ENCODE measurements around the gene SMU1.
A peak's percentile ranks its signal among the peaks of the same experiment; 100 is the strongest.

The SMU1 gene

GRCh38 chr9:33025572-33026342, 50.7 kb downstream of the SMU1 start:
- POLR2A ChIA-PET = interaction anchor here (0.7 to 3.1 kb wide), 11 partner anchors 9 to 327 kb away, joined by 3 to 22 read pairs (median 5); partner anchors contain the start of genes APTX, BAG1, CHMP5 and NFX1
- peak; percentile 71 for DNase-seq (ENCODE audit: extremely low spot score)
- TF ChIP-seq HDGF (IDR thresholded peaks at IDR 0.05; ENCODE audit: borderline replicate concordance) (no peak), FOXM1 (IDR thresholded peaks at IDR 0.05; ENCODE audit: borderline replicate concordance) (peak; percentile 64; the same call in 1 of the 2 replicates), SUZ12 (IDR thresholded peaks at IDR 0.05) (no peak), NFRKB (IDR thresholded peaks at IDR 0.05) (no peak), ZNF384 (IDR thresholded peaks at IDR 0.05) (no peak)
- CTCF ChIA-PET = no interaction called here

- CTCF ChIA-PET = no interaction called here
- POLR2A ChIA-PET = interaction anchor here (0.5 to 3.1 kb wide), 20 partner anchors 9 to 1701 kb away, joined by 3 to 22 read pairs (median 4); partner anchors contain the start of genes APTX, BAG1, CHMP5 and NFX1
- no peak for TF ChIP-seq BHLHE40 (IDR thresholded peaks at IDR 0.05; ENCODE audit: borderline replicate concordance)
- TF ChIP-seq SP1 (IDR thresholded peaks at IDR 0.05) = no peak
- peak; percentile 50 for TF ChIP-seq PKNOX1 (IDR thresholded peaks at IDR 0.05)
- TF ChIP-seq ELF4 (IDR thresholded peaks at IDR 0.05) = peak; percentile 53; the same call in 1 of the 2 replicates
- peak; percentile 73; the same call in 1 of the 2 replicates for TF ChIP-seq L3MBTL2 (conservative IDR thresholded peaks at IDR 0.05)
- TF ChIP-seq CTBP1 (IDR thresholded peaks at IDR 0.05; ENCODE audit: borderline replicate concordance) = no peak
- TF ChIP-seq LEF1 (IDR thresholded peaks at IDR 0.05; ENCODE audit: borderline replicate concordance) = no peak
- TF ChIP-seq HDGF (IDR thresholded peaks at IDR 0.05; ENCODE audit: borderline replicate concordance) = no peak
- no peak for TF ChIP-seq ARNT (IDR thresholded peaks at IDR 0.05)
- DNase-seq (ENCODE audit: extremely low spot score) = peak; percentile 95
These were observed 51.4 kb downstream of the SMU1 start, which contains the start of gene DNAJA1 for GRCh38 chr9:33024966-33025571. Gene DNAJA1 (plus strand): TSS chr9:33025273. CDS start chr9:33026485, 1,212 bp downstream.

GRCh38 chr9:33024126-33024965, 52.1 kb downstream of the SMU1 start:
- TF ChIP-seq FOXM1 (IDR thresholded peaks at IDR 0.05; ENCODE audit: borderline replicate concordance) = no peak
- no peak; the same call in 1 of the 2 replicates for TF ChIP-seq L3MBTL2 (conservative IDR thresholded peaks at IDR 0.05)
- no peak for TF ChIP-seq SP1 (IDR thresholded peaks at IDR 0.05)
- TF ChIP-seq ZNF384 (IDR thresholded peaks at IDR 0.05) = no peak
- no peak for TF ChIP-seq LEF1 (IDR thresholded peaks at IDR 0.05; ENCODE audit: borderline replicate concordance)
- no peak for TF ChIP-seq FOXA1 (IDR thresholded peaks at IDR 0.05)
- TF ChIP-seq HDGF (IDR thresholded peaks at IDR 0.05; ENCODE audit: borderline replicate concordance) = no peak
- no peak for TF ChIP-seq NFRKB (IDR thresholded peaks at IDR 0.05)
- no peak for TF ChIP-seq TARDBP (IDR thresholded peaks at IDR 0.05)
- TF ChIP-seq ARNT (IDR thresholded peaks at IDR 0.05) = no peak
- TF ChIP-seq FOXK2 (IDR thresholded peaks at IDR 0.05) = no peak
- CTCF ChIA-PET = no interaction called here
- DNase-seq (ENCODE audit: extremely low spot score) = no peak
- POLR2A ChIA-PET = interaction anchor here (0.5 to 3.1 kb wide), 17 partner anchors 9 to 1700 kb away, joined by 3 to 22 read pairs (median 4); partner anchors contain the start of genes APTX, BAG1, CHMP5 and NFX1

GRCh38 chr9:33023661-33024060, 52.8 kb downstream of the SMU1 start:
- TF ChIP-seq SP1 (IDR thresholded peaks at IDR 0.05) (no peak), ARNT (IDR thresholded peaks at IDR 0.05) (no peak), ELF4 (IDR thresholded peaks at IDR 0.05) (no peak), L3MBTL2 (conservative IDR thresholded peaks at IDR 0.05) (no peak), FOXM1 (IDR thresholded peaks at IDR 0.05; ENCODE audit: borderline replicate concordance) (no peak), NFRKB (IDR thresholded peaks at IDR 0.05) (no peak), LEF1 (IDR thresholded peaks at IDR 0.05; ENCODE audit: borderline replicate concordance) (no peak)
- DNase-seq (ENCODE audit: extremely low spot score) = no peak
- ChIA-PET CTCF (no interaction called here), POLR2A (interaction anchor here (2.3 kb wide), 1 partner anchor 21 kb away, joined by 22 read pairs; the partner anchor contains the start of gene APTX)

- ChIA-PET POLR2A (no interaction called here), CTCF (no interaction called here)
- TF ChIP-seq FOXA1 (IDR thresholded peaks at IDR 0.05) (no peak), TARDBP (IDR thresholded peaks at IDR 0.05) (no peak), CTBP1 (IDR thresholded peaks at IDR 0.05; ENCODE audit: borderline replicate concordance) (no peak), ELF4 (IDR thresholded peaks at IDR 0.05) (no peak), SP1 (IDR thresholded peaks at IDR 0.05) (no peak), ZNF384 (IDR thresholded peaks at IDR 0.05) (no peak), PKNOX1 (IDR thresholded peaks at IDR 0.05) (no peak), HDGF (IDR thresholded peaks at IDR 0.05; ENCODE audit: borderline replicate concordance) (no peak), LEF1 (IDR thresholded peaks at IDR 0.05; ENCODE audit: borderline replicate concordance) (no peak), FOXK2 (IDR thresholded peaks at IDR 0.05) (no peak)
- no peak for DNase-seq (ENCODE audit: extremely low spot score)
These were observed 53.7 kb downstream of the SMU1 start for GRCh38 chr9:33022755-33023154.

- no peak for DNase-seq (ENCODE audit: extremely low spot score)
- TF ChIP-seq FOXA1 (IDR thresholded peaks at IDR 0.05) = no peak
- no peak for TF ChIP-seq ZNF384 (IDR thresholded peaks at IDR 0.05)
- TF ChIP-seq CTBP1 (IDR thresholded peaks at IDR 0.05; ENCODE audit: borderline replicate concordance) = no peak
- no peak for TF ChIP-seq FOXK2 (IDR thresholded peaks at IDR 0.05)
- no peak for TF ChIP-seq ARNT (IDR thresholded peaks at IDR 0.05)
- no peak for TF ChIP-seq PKNOX1 (IDR thresholded peaks at IDR 0.05)
- TF ChIP-seq SUZ12 (IDR thresholded peaks at IDR 0.05) = no peak
- no peak for TF ChIP-seq ELF4 (IDR thresholded peaks at IDR 0.05)
- no peak for TF ChIP-seq BHLHE40 (IDR thresholded peaks at IDR 0.05; ENCODE audit: borderline replicate concordance)
- ChIA-PET POLR2A (no interaction called here), CTCF (no interaction called here)
These were observed 54.2 kb downstream of the SMU1 start for GRCh38 chr9:33022303-33022702.

Measured in HEK293T (cell line).